DOHH2 (cell line): Measurements from ENCODE around the gene EXOSC1.

ENCODE experiments used
- H3F3A ChIP-seq: fragments of 200-600 bp; sonication (generic), shearing (Covaris generic); 2 replicates; pipeline ENCODE4 v1.6.0; 2016; ENCODE audit warnings: antibody characterized with exemption, mild to moderate bottlenecking; ENCODE audit not compliant: control insufficient read depth, insufficient read depth
- H3K27ac ChIP-seq: fragments of 200-600 bp; sonication (generic); 2 replicates; pipeline ENCODE4 v1.5.1; 2014; ENCODE audit warnings: low read depth, mild to moderate bottlenecking, low read length, moderate library complexity
- H3K27me3 ChIP-seq: fragments of 200-600 bp; sonication (generic); 2 replicates; pipeline ENCODE4 v1.6.1; 2014; ENCODE audit warnings: mild to moderate bottlenecking, low read length, mixed read lengths; ENCODE audit not compliant: control insufficient read depth
- H3K36me3 ChIP-seq: fragments of 200-600 bp; sonication (generic); 2 replicates; pipeline ENCODE4 v1.6.1; 2014; ENCODE audit warnings: mild to moderate bottlenecking, low read length, moderate library complexity, mixed read lengths; ENCODE audit not compliant: control insufficient read depth
- H3K4me1 ChIP-seq: fragments of 200-600 bp; sonication (generic); 2 replicates; pipeline ENCODE4 v1.6.1; 2014; ENCODE audit warnings: mild to moderate bottlenecking, low read length, mixed read lengths; ENCODE audit not compliant: control insufficient read depth
- H3K4me2 ChIP-seq: fragments of 200-600 bp; sonication (generic); 2 replicates; pipeline ENCODE4 v1.6.0; 2014; ENCODE audit warnings: mild to moderate bottlenecking, low read length, moderate library complexity
- H3K4me3 ChIP-seq: fragments of 200-600 bp; sonication (generic); 2 replicates; pipeline ENCODE4 v1.5.1; 2014; ENCODE audit warnings: mild to moderate bottlenecking, low read length, mixed read lengths
- H3K79me2 ChIP-seq: fragments of 200-600 bp; sonication (generic); 2 replicates; pipeline ENCODE4 v1.6.1; 2014; ENCODE audit warnings: mild to moderate bottlenecking, low read length, mixed read lengths; ENCODE audit not compliant: control insufficient read depth
- H3K9me2 ChIP-seq: fragments of 200-600 bp; sonication (generic); replicated peaks from 2 replicates; pipeline ENCODE4 v1.6.1; 2014; ENCODE audit warnings: mild to moderate bottlenecking, low read length, mixed read lengths; ENCODE audit not compliant: control insufficient read depth
- H3K9me3 ChIP-seq: fragments of 200-600 bp; sonication (generic); 2 replicates; pipeline ENCODE4 v1.6.1; 2014; ENCODE audit warnings: antibody characterized with exemption, low read length, mixed read lengths; ENCODE audit not compliant: control insufficient read depth, insufficient read depth
- H4K20me1 ChIP-seq: fragments of 200-600 bp; sonication (generic); 2 replicates; pipeline ENCODE4 v1.6.0; 2014; ENCODE audit warnings: low read depth, mild to moderate bottlenecking, antibody characterized with exemption, low read length, moderate library complexity; ENCODE audit not compliant: control insufficient read depth, insufficient read depth
- CTCF ChIP-seq: fragments of 200-600 bp; sonication (generic); IDR thresholded peaks from one replicate; pipeline ENCODE4 v1.5.1; 2014; ENCODE audit warnings: antibody characterized with exemption, mild to moderate bottlenecking, low read depth, low read length; ENCODE audit not compliant: poor library complexity, severe bottlenecking
- EZH2phosphoT487 ChIP-seq: fragments of 200-600 bp; sonication (generic); IDR thresholded peaks from 2 replicates; pipeline ENCODE4 v1.6.1; 2017; ENCODE audit warnings: borderline replicate concordance, mild to moderate bottlenecking, antibody characterized with exemption, low read length, moderate library complexity, mixed read lengths

Gene EXOSC1

DNA sequence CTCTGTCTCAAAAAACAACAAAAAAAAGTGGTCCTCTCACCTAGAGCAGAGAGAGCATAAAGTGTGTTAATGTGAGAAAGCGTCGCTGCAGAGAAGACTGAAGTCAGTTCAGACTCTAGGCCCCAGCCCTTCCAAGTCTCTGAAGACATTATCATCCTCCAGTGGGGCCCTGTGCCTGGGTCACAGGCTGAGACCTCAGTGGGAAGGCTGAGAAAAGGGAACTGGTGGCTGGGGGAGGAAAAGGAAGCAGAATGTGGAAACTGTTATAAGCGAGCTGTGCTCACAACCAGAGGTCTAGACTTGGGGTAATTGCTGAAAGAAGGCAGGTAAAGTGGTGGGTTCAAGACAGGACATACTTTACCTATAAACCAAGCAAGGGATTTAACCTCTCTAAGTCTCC, 39.7 kb downstream of the EXOSC1 start:
- peaks cover 24% of the 10 kb centered on the region for H3K4me1 ChIP-seq
- H3K4me3 ChIP-seq, result no peak overlapping the region
- no peaks in the 10 kb centered on the region for H3K9me2 ChIP-seq
- H3F3A ChIP-seq, result no peaks in the 10 kb centered on the region
- no peak overlapping the region for H3K4me2 ChIP-seq
- TF ChIP-seq EZH2phosphoT487, result no peak
- TF ChIP-seq CTCF, result no peak
- no peaks in the 10 kb centered on the region for H3K27me3 ChIP-seq
- no peaks in the 10 kb centered on the region for H4K20me1 ChIP-seq
- H3K36me3 ChIP-seq, result no peaks in the 10 kb centered on the region
- peaks cover under 1% of the 10 kb centered on the region for H3K79me2 ChIP-seq
- H3K9me3 ChIP-seq, result no peaks in the 10 kb centered on the region
- H3K27ac ChIP-seq, result no peak overlapping the region

- H4K20me1 ChIP-seq, result 0 out of 2 replicates have a peak, but pooled peaks cover 4% of the 10 kb centered on the region
- H3K27ac ChIP-seq, result no peak overlapping the region
- peaks cover 33% of the 10 kb centered on the region for H3K4me1 ChIP-seq
- H3K4me2 ChIP-seq, result no peak overlapping the region
- no peak for TF ChIP-seq EZH2phosphoT487
- no peak for TF ChIP-seq CTCF
- H3K79me2 ChIP-seq, result peaks cover 19% of the 10 kb centered on the region
- no peaks in the 10 kb centered on the region for H3K9me2 ChIP-seq
- no peak overlapping the region for H3K4me3 ChIP-seq
- H3K27me3 ChIP-seq, result no peaks in the 10 kb centered on the region
- H3K9me3 ChIP-seq, result no peaks in the 10 kb centered on the region
- no peaks in the 10 kb centered on the region for H3F3A ChIP-seq
- 0 out of 2 replicates have a peak, but pooled peaks cover 4% of the 10 kb centered on the region for H3K36me3 ChIP-seq
Observed at GRCh38 chr10:97404044-97404443, 41.8 kb downstream of the EXOSC1 start.

- Histone ChIP-seq H3K4me3 (peak overlapping the region; percentile 88), H3K4me2 (peak overlapping the region; percentile 81), H3F3A (no peaks in the 10 kb centered on the region), H3K4me1 (peaks cover 20% of the 10 kb centered on the region), H3K36me3 (peaks cover 7% of the 10 kb centered on the region), H4K20me1 (0 out of 2 replicates have a peak, but pooled peaks cover 4% of the 10 kb centered on the region), H3K9me2 (no peaks in the 10 kb centered on the region), H3K27ac (no peak overlapping the region), H3K27me3 (no peaks in the 10 kb centered on the region), H3K79me2 (peaks cover 22% of the 10 kb centered on the region), H3K9me3 (no peaks in the 10 kb centered on the region)
- no peak for TF ChIP-seq EZH2phosphoT487
- no peak for TF ChIP-seq CTCF
Observed at GRCh38 chr10:97401455-97401919, 44.3 kb downstream of the EXOSC1 start.
